ENCODE results near the gene SIGLEC11. TPM values are rescaled to one million over a fixed set of nuclear protein-coding genes. Genes with fewer than 3 reads are reported as not detected.

Gene SIGLEC11
- polyA plus RNA-seq, 2 of the 4 experiments (the other 2 are of a cell fraction) = not detected

DNA sequence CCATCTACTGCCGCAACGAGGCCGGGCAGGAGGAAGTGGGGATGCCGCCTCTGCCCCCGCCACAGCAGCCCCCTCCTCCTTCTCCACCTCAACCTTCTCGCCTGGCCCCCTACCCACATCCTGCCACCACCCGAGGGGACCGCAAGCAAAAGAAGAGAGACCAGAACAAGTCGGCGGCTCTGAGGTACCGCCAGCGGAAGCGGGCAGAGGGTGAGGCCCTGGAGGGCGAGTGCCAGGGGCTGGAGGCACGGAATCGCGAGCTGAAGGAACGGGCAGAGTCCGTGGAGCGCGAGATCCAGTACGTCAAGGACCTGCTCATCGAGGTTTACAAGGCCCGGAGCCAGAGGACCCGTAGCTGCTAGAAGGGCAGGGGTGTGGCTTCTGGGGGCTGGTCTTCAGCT is 28.2 kb downstream of the SIGLEC11 start:
- WGBS (ENCODE audit: missing lambda C conversion rate) = 96% methylated on average over 20 of the region's 25 CpGs
- TF ChIP-seq RCOR1 (IDR thresholded peaks at IDR 0.05; ENCODE audit: low read depth, low read length) (no peak), POLR2A (IDR thresholded peaks at IDR 0.05; ENCODE audit: low read length) (no peak), SREBF2 (IDR thresholded peaks at IDR 0.05) (no peak), FOXS1 (CRISPR knock-in tag; IDR thresholded peaks at IDR 0.05) (no peak), EHF (CRISPR knock-in tag; IDR thresholded peaks at IDR 0.05) (no peak), KDM5A (IDR thresholded peaks at IDR 0.05) (no peak), PBX3 (IDR thresholded peaks at IDR 0.05) (no peak), TP53 (CRISPR knock-in tag; IDR thresholded peaks at IDR 0.05) (no peak), BHLHE40 (IDR thresholded peaks at IDR 0.05; ENCODE audit: low read depth, low read length) (no peak)
- H3K9me3 ChIP-seq = no peaks in the 10 kb centered on the region
- no peak overlapping the region for H3K27ac ChIP-seq
- no peak for DNase-seq (ENCODE audit: low read depth in 1 of 2, low spot score in 1 of 2)
- CTCF ChIA-PET = interaction anchor here (1.1 to 7.5 kb wide), 3 partner anchors 17 to 52 kb away, joined by 4 to 121 read pairs (median 78); no protein-coding TSS in a partner anchor
- ATAC-seq = no peak
- peaks cover 7% of the 10 kb centered on the region for H3K4me1 ChIP-seq
- no peak overlapping the region for H3K4me3 ChIP-seq
- H3K4me2 ChIP-seq = no peak overlapping the region
- POLR2A ChIA-PET = interaction anchor here (0.7 kb wide), 1 partner anchor 44 kb away, joined by 5 read pairs; no protein-coding TSS in a partner anchor
- no peak for FAIRE-seq

DNA sequence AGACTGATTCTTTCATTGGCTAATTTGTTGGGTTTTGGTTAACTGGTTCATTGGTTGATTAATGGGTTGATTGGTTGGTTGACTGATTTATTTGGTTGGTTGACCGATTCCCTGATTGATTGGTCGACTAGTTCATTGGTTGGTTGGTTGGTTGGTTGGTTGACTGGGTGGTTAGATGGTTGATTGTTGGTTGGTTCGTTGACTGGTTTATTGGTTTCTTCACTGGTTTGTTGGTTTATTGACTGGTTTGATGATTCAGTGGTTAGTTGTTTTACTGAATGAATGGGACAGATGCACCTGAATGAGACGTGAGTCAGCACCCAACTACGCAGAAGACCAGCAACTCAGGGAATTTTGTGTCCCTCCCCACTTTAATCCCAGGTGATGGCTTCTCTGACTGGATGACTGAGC is 28.9 kb downstream of the SIGLEC11 start:
- ATAC-seq (no peak), DNase-seq (ENCODE audit: low read depth in 1 of 2, low spot score in 1 of 2) (no peak), FAIRE-seq (no peak)
- H3K27ac ChIP-seq = no peak overlapping the region
- no peak overlapping the region for H3K4me3 ChIP-seq
- CTCF ChIA-PET = interaction anchor here (1.5 kb wide), 1 partner anchor 215 kb away, joined by 3 read pairs; no protein-coding TSS in a partner anchor
- TF ChIP-seq PBX3 (IDR thresholded peaks at IDR 0.05) (no peak), CHD2 (IDR thresholded peaks at IDR 0.05; ENCODE audit: low read length, partially characterized antibody) (no peak), CHD4 (IDR thresholded peaks at IDR 0.05; ENCODE audit: borderline replicate concordance) (no peak), USF2 (IDR thresholded peaks at IDR 0.05) (no peak), MYC (IDR thresholded peaks at IDR 0.05; ENCODE audit: borderline replicate concordance, low read length) (no peak), RNF2 (IDR thresholded peaks at IDR 0.05; ENCODE audit: borderline replicate concordance, low read depth) (no peak), NR3C1 (IDR thresholded peaks at IDR 0.05) (no peak), MAZ (IDR thresholded peaks at IDR 0.05; ENCODE audit: borderline replicate concordance, low read depth, low read length) (no peak), FOSL2 (IDR thresholded peaks at IDR 0.05) (no peak), FOSL2 (CRISPR knock-in tag; IDR thresholded peaks at IDR 0.05) (no peak), EHMT2 (IDR thresholded peaks at IDR 0.05; ENCODE audit: low read depth) (no peak)
- TF ChIP-seq, protein P1, sequence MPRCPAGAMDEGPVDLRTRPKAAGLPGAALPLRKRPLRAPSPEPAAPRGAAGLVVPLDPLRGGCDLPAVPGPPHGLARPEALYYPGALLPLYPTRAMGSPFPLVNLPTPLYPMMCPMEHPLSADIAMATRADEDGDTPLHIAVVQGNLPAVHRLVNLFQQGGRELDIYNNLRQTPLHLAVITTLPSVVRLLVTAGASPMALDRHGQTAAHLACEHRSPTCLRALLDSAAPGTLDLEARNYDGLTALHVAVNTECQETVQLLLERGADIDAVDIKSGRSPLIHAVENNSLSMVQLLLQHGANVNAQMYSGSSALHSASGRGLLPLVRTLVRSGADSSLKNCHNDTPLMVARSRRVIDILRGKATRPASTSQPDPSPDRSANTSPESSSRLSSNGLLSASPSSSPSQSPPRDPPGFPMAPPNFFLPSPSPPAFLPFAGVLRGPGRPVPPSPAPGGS (IDR thresholded peaks at IDR 0.05) = no peak
- TF ChIP-seq, protein P2, sequence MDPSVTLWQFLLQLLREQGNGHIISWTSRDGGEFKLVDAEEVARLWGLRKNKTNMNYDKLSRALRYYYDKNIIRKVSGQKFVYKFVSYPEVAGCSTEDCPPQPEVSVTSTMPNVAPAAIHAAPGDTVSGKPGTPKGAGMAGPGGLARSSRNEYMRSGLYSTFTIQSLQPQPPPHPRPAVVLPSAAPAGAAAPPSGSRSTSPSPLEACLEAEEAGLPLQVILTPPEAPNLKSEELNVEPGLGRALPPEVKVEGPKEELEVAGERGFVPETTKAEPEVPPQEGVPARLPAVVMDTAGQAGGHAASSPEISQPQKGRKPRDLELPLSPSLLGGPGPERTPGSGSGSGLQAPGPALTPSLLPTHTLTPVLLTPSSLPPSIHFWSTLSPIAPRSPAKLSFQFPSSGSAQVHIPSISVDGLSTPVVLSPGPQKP (IDR thresholded peaks at IDR 0.05; ENCODE audit: low read depth, low read length) = no peak
- peaks cover 14% of the 10 kb centered on the region for H3K4me1 ChIP-seq
- no peak overlapping the region for H3K4me2 ChIP-seq
- WGBS (ENCODE audit: missing lambda C conversion rate) = 85% methylated on average over 5 of the region's 5 CpGs
- no peaks in the 10 kb centered on the region for H3K9me3 ChIP-seq
- POLR2A ChIA-PET = interaction anchor here (0.7 kb wide), 1 partner anchor 44 kb away, joined by 5 read pairs; no protein-coding TSS in a partner anchor

Measured in A549 (cell line).